Left cardiac atrium (tissue), 2 donors: ENCODE data around the gene GADD45G. TPM values are rescaled to one million over a fixed set of nuclear protein-coding genes. Genes with fewer than 3 reads are reported as not detected.

ENCODE experiments used
- total RNA-seq, 2 donors: library from RNA; stranded (reverse); fragmentation: NEBNext Ultra II Directional; extraction: Animal tissue kit (Norgen Biotek cat#: 25700); gene quantifications; one replicate each; pipeline ENCODE4 v1.2.1, GENCODE V29; 2021
- donor health status: DM: no; HTN: yes; CAD: no; lungs with severe emphysema.
- donor health status: DM: yes; HTN: yes; CAD: no.

GADD45G gene
- total RNA-seq, 2 donors from 2014 or later: 107 to 128 TPM

Other genes with a start within 250 kb of the GADD45G start
- gene SEMA4D, start 106.9 kb upstream of the GADD45G start, total RNA-seq: 10 to 100 TPM; 17.5 to 22.4 TPM